ENCODE measurements around the gene MED13L. TPM values are rescaled to one million over a fixed set of nuclear protein-coding genes. Genes with fewer than 3 reads are reported as not detected.

Gene MED13L
- total RNA-seq, 4 donors from 2014 or later, result 158 to 247 (median 166) TPM

- intact Hi-C loops (cut with DNase I; ENCODE audit: low total_unique reads), result no loop called here
- DNase-seq (ENCODE audit: low spot score in 2 of 2), result no peak
- H3K4me3 ChIP-seq (ENCODE audit: low read depth, poor library complexity, severe bottlenecking), result no peak overlapping the region
- 93 to 98% methylated on average over 3 of the region's 3 CpGs for WGBS, 2 donors
- TF ChIP-seq, protein P1, sequence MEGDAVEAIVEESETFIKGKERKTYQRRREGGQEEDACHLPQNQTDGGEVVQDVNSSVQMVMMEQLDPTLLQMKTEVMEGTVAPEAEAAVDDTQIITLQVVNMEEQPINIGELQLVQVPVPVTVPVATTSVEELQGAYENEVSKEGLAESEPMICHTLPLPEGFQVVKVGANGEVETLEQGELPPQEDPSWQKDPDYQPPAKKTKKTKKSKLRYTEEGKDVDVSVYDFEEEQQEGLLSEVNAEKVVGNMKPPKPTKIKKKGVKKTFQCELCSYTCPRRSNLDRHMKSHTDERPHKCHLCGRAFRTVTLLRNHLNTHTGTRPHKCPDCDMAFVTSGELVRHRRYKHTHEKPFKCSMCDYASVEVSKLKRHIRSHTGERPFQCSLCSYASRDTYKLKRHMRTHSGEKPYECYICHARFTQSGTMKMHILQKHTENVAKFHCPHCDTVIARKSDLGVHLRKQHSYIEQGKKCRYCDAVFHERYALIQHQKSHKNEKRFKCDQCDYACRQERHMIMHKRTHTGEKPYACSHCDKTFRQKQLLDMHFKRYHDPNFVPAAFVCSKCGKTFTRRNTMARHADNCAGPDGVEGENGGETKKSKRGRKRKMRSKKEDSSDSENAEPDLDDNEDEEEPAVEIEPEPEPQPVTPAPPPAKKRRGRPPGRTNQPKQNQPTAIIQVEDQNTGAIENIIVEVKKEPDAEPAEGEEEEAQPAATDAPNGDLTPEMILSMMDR (IDR thresholded peaks at IDR 0.05), result no peak
- no peak for TF ChIP-seq POLR2A (IDR thresholded peaks at IDR 0.05)
Observed at GRCh38 chr12:116306968-116307367, 29.5 kb upstream of the MED13L start.

DNA sequence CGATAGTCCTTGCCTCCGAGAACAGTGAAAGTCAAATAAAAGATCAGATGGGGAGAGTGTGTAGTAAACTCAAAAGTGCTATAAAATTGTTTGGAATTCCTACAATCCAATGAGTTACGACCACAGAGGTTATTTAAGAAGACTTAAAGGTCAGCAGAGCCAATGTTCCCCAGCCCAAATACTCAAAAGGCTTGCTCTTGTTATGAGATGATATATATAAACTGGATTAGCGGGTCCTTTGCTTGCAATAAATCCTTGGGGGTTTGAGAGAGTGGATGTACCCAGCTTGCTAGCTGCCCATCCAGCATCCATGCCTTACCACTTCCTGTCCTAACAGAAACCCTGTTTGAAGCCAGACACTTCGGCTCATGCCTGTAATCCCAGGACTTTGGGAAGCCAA lies 29.0 kb upstream of the MED13L start:
- intact Hi-C loops (cut with DNase I; ENCODE audit: low total_unique reads), result no loop called here
- TF ChIP-seq, protein P1 (IDR thresholded peaks at IDR 0.05), result no peak
- TF ChIP-seq POLR2A (IDR thresholded peaks at IDR 0.05), result no peak

DNA sequence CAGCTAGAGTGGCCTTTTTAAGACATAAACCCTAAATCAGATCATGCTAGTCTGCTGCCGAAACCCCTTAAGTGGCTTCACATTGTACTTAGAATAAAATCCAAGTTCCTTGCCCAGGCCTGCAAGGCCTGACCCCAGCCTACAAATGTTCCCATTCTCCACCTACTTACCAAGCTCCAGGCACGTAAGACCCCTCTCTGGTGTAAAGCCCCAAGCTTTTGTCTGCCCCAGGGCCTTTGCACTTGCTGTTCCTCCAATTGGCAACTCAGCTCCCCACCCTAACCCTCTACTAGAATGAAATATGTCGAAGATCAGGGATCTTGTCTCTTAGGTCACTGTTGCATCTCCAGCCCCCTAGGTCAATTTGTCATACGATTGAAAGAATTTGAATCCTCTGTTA lies 27.1 kb upstream of the MED13L start:
- WGBS, 2 donors, result 96% methylated on average over 4 of the region's 4 CpGs
- intact Hi-C loops (cut with DNase I; ENCODE audit: low total_unique reads), result no loop called here
- no peak for DNase-seq (ENCODE audit: low spot score in 2 of 2)
- no peak overlapping the region for H3K4me3 ChIP-seq (ENCODE audit: low read depth, poor library complexity, severe bottlenecking)
- TF ChIP-seq, protein P1 (IDR thresholded peaks at IDR 0.05), result no peak
- TF ChIP-seq POLR2A (IDR thresholded peaks at IDR 0.05), result no peak

More for the DNA sequence above, 29.0 kb upstream of the MED13L start:
- WGBS, 2 donors, result 86 to 87% methylated on average over 5 of the region's 5 CpGs
- H3K4me3 ChIP-seq (ENCODE audit: low read depth, poor library complexity, severe bottlenecking), result no peak overlapping the region
- no peak for DNase-seq (ENCODE audit: low spot score in 2 of 2)

- H3K4me3 ChIP-seq (ENCODE audit: low read depth, poor library complexity, severe bottlenecking), result no peak overlapping the region
- WGBS, 2 donors, result 48 to 56% methylated on average over 2 of the region's 2 CpGs
- DNase-seq (ENCODE audit: low spot score in 2 of 2), result no peak
- TF ChIP-seq, protein P1 (IDR thresholded peaks at IDR 0.05), result no peak
- no peak for TF ChIP-seq POLR2A (IDR thresholded peaks at IDR 0.05)
- intact Hi-C loops (cut with DNase I; ENCODE audit: low total_unique reads), result no loop called here
Observed at GRCh38 chr12:116303929-116304328, 26.4 kb upstream of the MED13L start.

- intact Hi-C loops (cut with DNase I; ENCODE audit: low total_unique reads), result no loop called here
- TF ChIP-seq POLR2A (IDR thresholded peaks at IDR 0.05), result no peak
- TF ChIP-seq, protein P1 (IDR thresholded peaks at IDR 0.05), result no peak
Observed at GRCh38 chr12:116303066-116303465, 25.6 kb upstream of the MED13L start.

More at GRCh38 chr12:116303066-116303465, 25.6 kb upstream of the MED13L start:
- no peak for DNase-seq (ENCODE audit: low spot score in 2 of 2)
- 83 to 85% methylated on average over 4 of the region's 4 CpGs for WGBS, 2 donors
- no peak overlapping the region for H3K4me3 ChIP-seq (ENCODE audit: low read depth, poor library complexity, severe bottlenecking)

Measured in lower leg skin (tissue), 4 donors.